H1 (cell line): ENCODE data around the gene ITLN1.

Experiments used
- CBX5 ChIP-seq: fragments of 300-800, 300-1000 bp; sonication (generic); IDR thresholded peaks from 2 replicates; pipeline ENCODE4 v1.7.1; 2016; ENCODE audit warnings: antibody characterized with exemption, low read length, low read depth
- CTCF ChIP-seq, 3 experiments: IDR thresholded peaks; 1 replicate in 2 of 3; 2 replicates in 1 of 3; pipeline versions ENCODE4 v1.5.1 to v1.6.1; 2011; ENCODE audit warnings: low read length in 3 of 3, mild to moderate bottlenecking in 3 of 3, inconsistent platforms in 2 of 3, low read depth in 1 of 3, moderate library complexity in 1 of 3; ENCODE audit not compliant: insufficient read depth in 1 of 3; ENCODE audit errors: control extremely low read depth in 1 of 3
- EZH2 ChIP-seq: fragments of 200-600 bp; sonication (generic); IDR thresholded peaks from 2 replicates; pipeline ENCODE4 v1.7.1; 2012; ENCODE audit warnings: low read depth, mild to moderate bottlenecking, moderate library complexity, low read length, inconsistent platforms; ENCODE audit not compliant: severe bottlenecking
- GABPA ChIP-seq: IDR thresholded peaks from 2 replicates; pipeline ENCODE4 v1.6.1; 2011; ENCODE audit warnings: mild to moderate bottlenecking, low read length, moderate library complexity, borderline replicate concordance; ENCODE audit not compliant: insufficient read depth
- KDM1A ChIP-seq: fragments of 200-600, 300-600 bp; sonication (generic); IDR thresholded peaks from 2 replicates; pipeline ENCODE4 v1.7.1; 2016; ENCODE audit warnings: mild to moderate bottlenecking, low read length, borderline replicate concordance
- NRF1 ChIP-seq: IDR thresholded peaks from 2 replicates; pipeline ENCODE4 v1.6.1; 2011; ENCODE audit warnings: mild to moderate bottlenecking, low read depth, low read length, improper control_type of control experiment
- PHF8 ChIP-seq: fragments of 200-600 bp; sonication (generic); conservative IDR thresholded peaks from 2 replicates; pipeline ENCODE4 v1.7.1; 2012; ENCODE audit warnings: low read depth, mild to moderate bottlenecking, inconsistent platforms, low read length, moderate library complexity
- POLR2A ChIP-seq, 2 experiments: IDR thresholded peaks; 1 replicate in 1 of 2; 2 replicates in 1 of 2; pipeline ENCODE4 v1.6.1; 2011; ENCODE audit warnings: low read depth in 2 of 2, low read length in 2 of 2, mild to moderate bottlenecking in 2 of 2; ENCODE audit errors: control extremely low read depth in 1 of 2
- RAD21 ChIP-seq, 2 experiments: IDR thresholded peaks in 1 of 2; conservative IDR thresholded peaks in 1 of 2; 2 replicates each; pipeline ENCODE4 v1.6.1; 2011; ENCODE audit warnings: low read depth in 2 of 2, low read length in 2 of 2, improper control_type of control experiment in 1 of 2, inconsistent platforms in 1 of 2, mild to moderate bottlenecking in 1 of 2, moderate library complexity in 1 of 2
- SIN3A ChIP-seq, 2 experiments: IDR thresholded peaks in 1 of 2; conservative IDR thresholded peaks in 1 of 2; 2 replicates each; pipeline ENCODE4 v1.6.1; 2011 to 2012; ENCODE audit warnings: low read length in 2 of 2, improper control_type of control experiment in 1 of 2, low read depth in 1 of 2, mild to moderate bottlenecking in 1 of 2
- TAF1 ChIP-seq: IDR thresholded peaks from 2 replicates; pipeline ENCODE4 v1.6.1; 2011; ENCODE audit warnings: mild to moderate bottlenecking, low read depth, low read length
- TEAD4 ChIP-seq: IDR thresholded peaks from 2 replicates; pipeline ENCODE4 v1.6.1; 2012; ENCODE audit warnings: low read depth, low read length, inconsistent platforms, mixed read lengths

GRCh38 chr1:160907976-160908375, 23.0 kb upstream of the ITLN1 start:
- no peak for TF ChIP-seq CTCF (IDR thresholded peaks at IDR 0.05; ENCODE audit: control extremely low read depth in 1 of 3, insufficient read depth in 1 of 3, low read depth in 1 of 3, low read length in 3 of 3)
- TF ChIP-seq TAF1 = no peak
- no peak for TF ChIP-seq SIN3A (conservative IDR thresholded peaks at IDR 0.05 in 1 of 2, IDR thresholded peaks at IDR 0.05 in 1 of 2; ENCODE audit: low read depth in 1 of 2, low read length in 2 of 2)
- TF ChIP-seq NRF1 = no peak
- no peak for TF ChIP-seq EZH2
- TF ChIP-seq RAD21 (IDR thresholded peaks at IDR 0.05 in 1 of 2, conservative IDR thresholded peaks at IDR 0.05 in 1 of 2; ENCODE audit: low read depth in 2 of 2, low read length in 2 of 2) = no peak
- no peak for TF ChIP-seq KDM1A
- no peak for TF ChIP-seq PHF8
- no peak for TF ChIP-seq POLR2A (IDR thresholded peaks at IDR 0.05; ENCODE audit: control extremely low read depth in 1 of 2, low read depth in 2 of 2, low read length in 2 of 2)
- TF ChIP-seq CBX5 = no peak
- TF ChIP-seq TEAD4 = no peak
- TF ChIP-seq GABPA = no peak
